Keratinocyte (primary cell): ENCODE results near the gene MTCH1. TPM values are rescaled to one million over a fixed set of nuclear protein-coding genes. Genes with fewer than 3 reads are reported as not detected.

ENCODE experiments used
- DNase-seq: peaks from one replicate; pipeline ENCODE4 v3.0.0-alpha.2; 2011; ENCODE audit warnings: low read depth, missing footprints, low spot score
- FAIRE-seq: peaks from 2 replicates; lab custom pipeline; 2011; peaks lifted over from hg19 to GRCh38; lab: Jason Lieb, UNC
- H2AFZ ChIP-seq: 2 replicates; pipeline ENCODE4 v1.6.0; 2012; ENCODE audit warnings: low read length, control low read depth, inconsistent platforms; ENCODE audit not compliant: control insufficient read depth
- H3K27ac ChIP-seq: 2 replicates; pipeline ENCODE4 v1.5.1; 2011; ENCODE audit warnings: low read length; ENCODE audit not compliant: control insufficient read depth, insufficient read depth
- H3K27me3 ChIP-seq: 3 replicates; pipeline ENCODE4 v1.6.0; 2011; ENCODE audit warnings: low read length; ENCODE audit not compliant: control insufficient read depth, insufficient read depth; ENCODE audit errors: extremely low read depth
- H3K36me3 ChIP-seq, 2 experiments: 2 replicates in 1 of 2; 3 replicates in 1 of 2; pipeline ENCODE4 v1.5.1; 2011; ENCODE audit warnings: low read length in 2 of 2, mild to moderate bottlenecking in 1 of 2; ENCODE audit not compliant: control insufficient read depth in 2 of 2, insufficient read depth in 2 of 2; ENCODE audit errors: extremely low read depth in 1 of 2
- H3K4me1 ChIP-seq: 3 replicates; pipeline ENCODE4 v1.5.1; 2011; ENCODE audit warnings: low read length; ENCODE audit not compliant: control insufficient read depth, insufficient read depth; ENCODE audit errors: extremely low read depth
- H3K4me2 ChIP-seq: 3 replicates; pipeline ENCODE4 v1.6.0; 2011; ENCODE audit warnings: low read depth, low read length; ENCODE audit not compliant: control insufficient read depth, insufficient read depth; ENCODE audit errors: extremely low read depth
- H3K4me3 ChIP-seq, 3 experiments: fragments of 200-600 bp in 1 of 3; sonication (generic) in 1 of 3; 2 replicates in 2 of 3; 3 replicates in 1 of 3; pipeline ENCODE4 v1.5.1; 2011 to 2016; ENCODE audit warnings: low read length in 3 of 3, mild to moderate bottlenecking in 3 of 3, control low read depth in 2 of 3, inconsistent platforms in 1 of 3, low read depth in 1 of 3, mixed read lengths in 1 of 3, mixed run types in 1 of 3, moderate library complexity in 1 of 3; ENCODE audit not compliant: control insufficient read depth in 2 of 3, insufficient read depth in 2 of 3; ENCODE audit errors: extremely low read depth in 1 of 3
- H3K79me2 ChIP-seq: 2 replicates; pipeline ENCODE4 v1.6.0; 2012; ENCODE audit warnings: low read length; ENCODE audit not compliant: control insufficient read depth, insufficient read depth
- H3K9ac ChIP-seq: 3 replicates; pipeline ENCODE4 v1.6.0; 2011; ENCODE audit warnings: low read length; ENCODE audit not compliant: control insufficient read depth, insufficient read depth; ENCODE audit errors: extremely low read depth
- H3K9me1 ChIP-seq: 3 replicates; pipeline ENCODE4 v1.6.0; 2011; ENCODE audit warnings: low read length; ENCODE audit not compliant: control insufficient read depth, insufficient read depth; ENCODE audit errors: extremely low read depth
- H3K9me3 ChIP-seq: 2 replicates; pipeline ENCODE4 v1.5.1; 2012; ENCODE audit warnings: low read depth, low read length; ENCODE audit not compliant: control insufficient read depth
- H4K20me1 ChIP-seq: 3 replicates; pipeline ENCODE4 v1.6.0; 2011; ENCODE audit warnings: low read length; ENCODE audit not compliant: control insufficient read depth, insufficient read depth; ENCODE audit errors: extremely low read depth
- CTCF ChIP-seq, 3 experiments: IDR thresholded peaks in 1 of 3; conservative IDR thresholded peaks in 1 of 3; optimal IDR thresholded peaks in 1 of 3; 2 replicates in 2 of 3; 3 replicates in 1 of 3; pipeline versions ENCODE3 to v1.5.1; 2011; ENCODE audit warnings: low read length in 3 of 3, mild to moderate bottlenecking in 3 of 3, moderate library complexity in 2 of 3, control low read depth in 1 of 3, inconsistent platforms in 1 of 3; ENCODE audit not compliant: insufficient read depth in 2 of 3; ENCODE audit errors: extremely low read depth in 1 of 3
- EZH2 ChIP-seq: IDR thresholded peaks from one replicate; pipeline ENCODE4 v1.6.1; 2012; ENCODE audit warnings: inconsistent platforms, mild to moderate bottlenecking, low read length, moderate library complexity
- dilution Hi-C: fragments of 300-500 bp; cut with MboI; formaldehyde crosslinking; loops from one replicate; pipeline ENCODE4 v1.7.0; 2020; ENCODE audit warnings: low sequenced_read_pairs; ENCODE audit not compliant: extremely low pct_ligation_motif_present
- polyA plus RNA-seq, 5 experiments: library from polyadenylated mRNA; depleted of rRNA in 3 of 5; stranded (reverse) in 3 of 5; stranded (forward) in 1 of 5; unstranded in 1 of 5; fragments of >200 nt; gene quantifications; 1 replicate in 1 of 5; 2 replicates in 3 of 5; 3 replicates in 1 of 5; pipeline versions ENCODE4 v1.2.1 to v1.2.3, GENCODE V29; 2011 to 2012; ENCODE audit warnings: missing spikeins in 2 of 5, low read depth in 1 of 5, low replicate concordance in 1 of 5

MTCH1 gene
- polyA plus RNA-seq, 1 donor (not counting 4 experiments of a cell fraction or from before 2014, with no cell fraction given) = 88.8 TPM

- H3K9me3 ChIP-seq = no peaks in the 10 kb centered on the region
- no peak overlapping the region for H3K9ac ChIP-seq
- DNase-seq (no peak), FAIRE-seq (no peak)
- H3K27me3 ChIP-seq = no peaks in the 10 kb centered on the region
- H3K4me1 ChIP-seq = peaks cover 6% of the 10 kb centered on the region
- peaks cover 12% of the 10 kb centered on the region for H4K20me1 ChIP-seq
- TF ChIP-seq EZH2 = no peak
- no peak for TF ChIP-seq CTCF (optimal IDR thresholded peaks at IDR 0.05 in 1 of 3, IDR thresholded peaks at IDR 0.05 in 1 of 3, conservative IDR thresholded peaks at IDR 0.05 in 1 of 3; ENCODE audit: extremely low read depth in 1 of 3, insufficient read depth in 2 of 3, low read length in 3 of 3)
- peaks cover 13% of the 10 kb centered on the region for H3K79me2 ChIP-seq
- H3K4me2 ChIP-seq = no peak overlapping the region
- H3K27ac ChIP-seq = no peak overlapping the region
- H2AFZ ChIP-seq = no peak overlapping the region
- dilution Hi-C loops = no loop called here
- no peak overlapping the region for H3K4me3 ChIP-seq
- peaks cover 46 to 48% of the 10 kb centered on the region in 2 experiments for H3K36me3 ChIP-seq
- H3K9me1 ChIP-seq = no peaks in the 10 kb centered on the region
These were observed 10.1 kb downstream of the MTCH1 start for GRCh38 chr6:36976007-36976264.

- no peaks in the 10 kb centered on the region for H3K9me1 ChIP-seq
- no peaks in the 10 kb centered on the region for H3K27me3 ChIP-seq
- TF ChIP-seq CTCF (optimal IDR thresholded peaks at IDR 0.05 in 1 of 3, IDR thresholded peaks at IDR 0.05 in 1 of 3, conservative IDR thresholded peaks at IDR 0.05 in 1 of 3; ENCODE audit: extremely low read depth in 1 of 3, insufficient read depth in 2 of 3, low read length in 3 of 3) (no peak), EZH2 (no peak)
- H3K9me3 ChIP-seq = no peaks in the 10 kb centered on the region
- dilution Hi-C loops = no loop called here
- peaks cover 11% of the 10 kb centered on the region for H3K4me1 ChIP-seq
- H4K20me1 ChIP-seq = peaks cover 7% of the 10 kb centered on the region
- no peak overlapping the region for H2AFZ ChIP-seq
- FAIRE-seq = no peak
- peaks cover 8% of the 10 kb centered on the region for H3K79me2 ChIP-seq
- H3K27ac ChIP-seq = no peak overlapping the region
- H3K36me3 ChIP-seq = peaks cover 46 to 51% of the 10 kb centered on the region in 2 experiments
- no peak overlapping the region for H3K4me3 ChIP-seq
- no peak overlapping the region for H3K9ac ChIP-seq
- DNase-seq = no peak
- H3K4me2 ChIP-seq = no peak overlapping the region
These were observed 10.6 kb downstream of the MTCH1 start for GRCh38 chr6:36975231-36976006.
